ENCODE results near the gene SORCS1. TPM values are rescaled to one million over a fixed set of nuclear protein-coding genes. Genes with fewer than 3 reads are reported as not detected.

Gene SORCS1
- polyA plus RNA-seq, 1 of the 3 experiments (the other 2 are of a cell fraction): 0.66 TPM

DNA sequence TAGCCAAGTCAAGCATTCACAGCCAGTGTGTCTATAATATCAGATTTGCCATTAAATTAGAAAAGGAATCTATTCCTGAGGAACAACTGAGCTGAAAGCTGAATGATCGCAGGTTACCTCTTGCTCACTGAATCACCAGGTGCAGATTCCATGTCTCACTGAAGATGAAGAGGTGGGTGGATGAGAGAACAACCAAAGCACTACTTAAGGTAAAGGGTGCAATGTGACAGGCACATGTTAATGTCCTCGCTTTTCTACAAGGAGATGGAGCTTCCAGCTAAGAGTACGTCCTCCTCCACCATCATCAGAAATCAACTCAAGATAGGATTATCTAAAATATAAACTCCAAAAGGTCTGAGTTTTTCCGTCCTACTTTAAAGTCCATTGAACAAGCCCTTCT is 4.6 kb downstream of the SORCS1 start (continued):
- TF ChIP-seq, protein P1, sequence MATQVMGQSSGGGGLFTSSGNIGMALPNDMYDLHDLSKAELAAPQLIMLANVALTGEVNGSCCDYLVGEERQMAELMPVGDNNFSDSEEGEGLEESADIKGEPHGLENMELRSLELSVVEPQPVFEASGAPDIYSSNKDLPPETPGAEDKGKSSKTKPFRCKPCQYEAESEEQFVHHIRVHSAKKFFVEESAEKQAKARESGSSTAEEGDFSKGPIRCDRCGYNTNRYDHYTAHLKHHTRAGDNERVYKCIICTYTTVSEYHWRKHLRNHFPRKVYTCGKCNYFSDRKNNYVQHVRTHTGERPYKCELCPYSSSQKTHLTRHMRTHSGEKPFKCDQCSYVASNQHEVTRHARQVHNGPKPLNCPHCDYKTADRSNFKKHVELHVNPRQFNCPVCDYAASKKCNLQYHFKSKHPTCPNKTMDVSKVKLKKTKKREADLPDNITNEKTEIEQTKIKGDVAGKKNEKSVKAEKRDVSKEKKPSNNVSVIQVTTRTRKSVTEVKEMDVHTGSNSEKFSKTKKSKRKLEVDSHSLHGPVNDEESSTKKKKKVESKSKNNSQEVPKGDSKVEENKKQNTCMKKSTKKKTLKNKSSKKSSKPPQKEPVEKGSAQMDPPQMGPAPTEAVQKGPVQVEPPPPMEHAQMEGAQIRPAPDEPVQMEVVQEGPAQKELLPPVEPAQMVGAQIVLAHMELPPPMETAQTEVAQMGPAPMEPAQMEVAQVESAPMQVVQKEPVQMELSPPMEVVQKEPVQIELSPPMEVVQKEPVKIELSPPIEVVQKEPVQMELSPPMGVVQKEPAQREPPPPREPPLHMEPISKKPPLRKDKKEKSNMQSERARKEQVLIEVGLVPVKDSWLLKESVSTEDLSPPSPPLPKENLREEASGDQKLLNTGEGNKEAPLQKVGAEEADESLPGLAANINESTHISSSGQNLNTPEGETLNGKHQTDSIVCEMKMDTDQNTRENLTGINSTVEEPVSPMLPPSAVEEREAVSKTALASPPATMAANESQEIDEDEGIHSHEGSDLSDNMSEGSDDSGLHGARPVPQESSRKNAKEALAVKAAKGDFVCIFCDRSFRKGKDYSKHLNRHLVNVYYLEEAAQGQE (IDR thresholded peaks at IDR 0.05; ENCODE audit: low read depth, low read length): no peak
- TF ChIP-seq, protein P2, sequence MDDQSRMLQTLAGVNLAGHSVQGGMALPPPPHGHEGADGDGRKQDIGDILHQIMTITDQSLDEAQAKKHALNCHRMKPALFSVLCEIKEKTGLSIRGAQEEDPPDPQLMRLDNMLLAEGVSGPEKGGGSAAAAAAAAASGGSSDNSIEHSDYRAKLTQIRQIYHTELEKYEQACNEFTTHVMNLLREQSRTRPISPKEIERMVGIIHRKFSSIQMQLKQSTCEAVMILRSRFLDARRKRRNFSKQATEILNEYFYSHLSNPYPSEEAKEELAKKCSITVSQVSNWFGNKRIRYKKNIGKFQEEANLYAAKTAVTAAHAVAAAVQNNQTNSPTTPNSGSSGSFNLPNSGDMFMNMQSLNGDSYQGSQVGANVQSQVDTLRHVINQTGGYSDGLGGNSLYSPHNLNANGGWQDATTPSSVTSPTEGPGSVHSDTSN (IDR thresholded peaks at IDR 0.05): no peak
- no peak for TF ChIP-seq GABPA (IDR thresholded peaks at IDR 0.05; ENCODE audit: low read depth)
- TF ChIP-seq, protein P3, sequence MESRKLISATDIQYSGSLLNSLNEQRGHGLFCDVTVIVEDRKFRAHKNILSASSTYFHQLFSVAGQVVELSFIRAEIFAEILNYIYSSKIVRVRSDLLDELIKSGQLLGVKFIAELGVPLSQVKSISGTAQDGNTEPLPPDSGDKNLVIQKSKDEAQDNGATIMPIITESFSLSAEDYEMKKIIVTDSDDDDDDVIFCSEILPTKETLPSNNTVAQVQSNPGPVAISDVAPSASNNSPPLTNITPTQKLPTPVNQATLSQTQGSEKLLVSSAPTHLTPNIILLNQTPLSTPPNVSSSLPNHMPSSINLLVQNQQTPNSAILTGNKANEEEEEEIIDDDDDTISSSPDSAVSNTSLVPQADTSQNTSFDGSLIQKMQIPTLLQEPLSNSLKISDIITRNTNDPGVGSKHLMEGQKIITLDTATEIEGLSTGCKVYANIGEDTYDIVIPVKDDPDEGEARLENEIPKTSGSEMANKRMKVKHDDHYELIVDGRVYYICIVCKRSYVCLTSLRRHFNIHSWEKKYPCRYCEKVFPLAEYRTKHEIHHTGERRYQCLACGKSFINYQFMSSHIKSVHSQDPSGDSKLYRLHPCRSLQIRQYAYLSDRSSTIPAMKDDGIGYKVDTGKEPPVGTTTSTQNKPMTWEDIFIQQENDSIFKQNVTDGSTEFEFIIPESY (IDR thresholded peaks at IDR 0.05; ENCODE audit: borderline replicate concordance, low read depth): no peak
- TF ChIP-seq, protein P4, sequence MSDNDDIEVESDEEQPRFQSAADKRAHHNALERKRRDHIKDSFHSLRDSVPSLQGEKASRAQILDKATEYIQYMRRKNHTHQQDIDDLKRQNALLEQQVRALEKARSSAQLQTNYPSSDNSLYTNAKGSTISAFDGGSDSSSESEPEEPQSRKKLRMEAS (IDR thresholded peaks at IDR 0.05; ENCODE audit: low read depth): no peak
- no peak for TF ChIP-seq SMC3 (IDR thresholded peaks at IDR 0.05; ENCODE audit: low read depth, low read length)
- TF ChIP-seq ELF1 (IDR thresholded peaks at IDR 0.05): no peak
- TF ChIP-seq NRF1 (IDR thresholded peaks at IDR 0.05; ENCODE audit: low read depth, low read length): no peak
- TF ChIP-seq RXRA (IDR thresholded peaks at IDR 0.05; ENCODE audit: borderline replicate concordance, low read depth): no peak

DNA sequence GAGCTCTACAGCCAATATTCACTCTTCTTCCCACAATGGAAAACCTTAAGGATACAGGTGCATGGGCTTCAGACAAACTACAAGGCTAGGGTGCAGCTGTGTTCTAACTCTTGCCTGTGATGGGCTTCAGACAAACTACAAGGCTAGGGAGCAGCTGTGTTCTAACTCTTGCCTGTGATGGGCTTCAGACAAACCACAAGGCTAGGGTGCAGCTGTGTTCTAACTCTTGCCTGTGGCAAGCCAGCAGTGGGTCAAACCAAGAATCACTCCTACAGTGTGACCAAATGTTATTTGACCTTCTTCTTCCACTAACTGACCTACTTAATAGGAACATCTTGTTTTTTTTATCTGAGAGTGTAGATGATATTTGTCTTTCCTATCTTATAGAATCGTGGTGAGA is 7.4 kb downstream of the SORCS1 start:
- no peak overlapping the region for H3K9ac ChIP-seq
- H3K4me2 ChIP-seq: no peak overlapping the region
- no peak overlapping the region for H3K4me3 ChIP-seq (ENCODE audit: low read depth in 2 of 2, low read length in 1 of 2)
- POLR2A ChIA-PET: interaction anchor here (0.8 kb wide), 1 partner anchor 18 kb away, joined by 3 read pairs; no protein-coding TSS in a partner anchor
- DNase-seq: no peak
- 24% methylated on average over 1 of the region's 1 CpG for WGBS (ENCODE audit: low lambda C conversion rate)
- H3K9me2 ChIP-seq: no peaks in the 10 kb centered on the region
- no peaks in the 10 kb centered on the region for H3K79me2 ChIP-seq (ENCODE audit: insufficient read depth)
- CTCF ChIA-PET: interaction anchor here (1.3 to 1.8 kb wide), 3 partner anchors 13 to 451 kb away, joined by 4 to 7 read pairs (median 4); no protein-coding TSS in a partner anchor
- no peaks in the 10 kb centered on the region for H3F3A ChIP-seq (replicated peaks; ENCODE audit: insufficient read depth)
- H3K4me1 ChIP-seq (ENCODE audit: control insufficient read depth in 1 of 2, insufficient read depth in 2 of 2, low read depth in 1 of 2, low read length in 1 of 2): peaks cover 0 to 8% of the 10 kb centered on the region in 2 experiments; a peak in 2 of 4 replicates
- H3K9me3 ChIP-seq: no peaks in the 10 kb centered on the region
- H4K20me1 ChIP-seq (ENCODE audit: insufficient read depth): no peaks in the 10 kb centered on the region
- TF ChIP-seq, protein P5, sequence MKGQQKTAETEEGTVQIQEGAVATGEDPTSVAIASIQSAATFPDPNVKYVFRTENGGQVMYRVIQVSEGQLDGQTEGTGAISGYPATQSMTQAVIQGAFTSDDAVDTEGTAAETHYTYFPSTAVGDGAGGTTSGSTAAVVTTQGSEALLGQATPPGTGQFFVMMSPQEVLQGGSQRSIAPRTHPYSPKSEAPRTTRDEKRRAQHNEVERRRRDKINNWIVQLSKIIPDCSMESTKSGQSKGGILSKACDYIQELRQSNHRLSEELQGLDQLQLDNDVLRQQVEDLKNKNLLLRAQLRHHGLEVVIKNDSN (IDR thresholded peaks at IDR 0.05; ENCODE audit: borderline replicate concordance, low read depth): no peak
- TF ChIP-seq TAF1 (IDR thresholded peaks at IDR 0.05; ENCODE audit: borderline replicate concordance, low read depth, low read length): no peak
- no peaks in the 10 kb centered on the region for H3K27me3 ChIP-seq (ENCODE audit: insufficient read depth)
- H3K36me3 ChIP-seq (replicated peaks in 1 of 2; ENCODE audit: control insufficient read depth in 1 of 2, insufficient read depth in 2 of 2, low read length in 1 of 2): no peaks in the 10 kb centered on the region
- H2AFZ ChIP-seq (ENCODE audit: low read depth): no peak overlapping the region
- no peak overlapping the region; a peak in 1 of 4 replicates for H3K27ac ChIP-seq (ENCODE audit: low read depth in 2 of 2, low read length in 1 of 2)
